NCI-H2196 treated with DMSO at 0.1 percent for 48 hours (cell line): ENCODE results near the gene CHN2.
"Not testable (repeated sequence)": the region's sequence is repeated elsewhere in the genome, so short reads cannot be mapped to it uniquely, and the experiment has no call there.

Experiments
- DNase-seq: peaks from one replicate; lab custom pipeline; 2025; ENCODE audit not compliant: unreplicated experiment; lab: John Stamatoyannopoulos, UW

Gene CHN2

DNA sequence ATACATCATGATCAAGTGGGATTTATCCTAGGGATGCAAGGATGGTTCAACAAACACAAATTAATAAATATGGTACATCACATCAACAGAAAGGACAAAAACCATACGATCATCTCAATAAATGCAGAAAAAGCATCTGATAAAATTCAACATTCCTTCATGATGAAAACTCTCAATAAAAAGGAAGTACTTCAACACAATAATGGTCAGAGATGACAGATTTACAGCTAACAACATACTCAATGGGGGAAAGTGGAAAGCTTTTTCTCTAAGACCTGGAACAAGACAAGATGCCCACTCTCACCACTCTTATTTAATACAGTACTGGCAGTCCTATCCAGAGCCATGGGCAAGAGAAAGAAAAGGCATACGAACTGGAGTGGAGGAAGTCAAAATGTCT, 329.2 kb downstream of the CHN2 start:
- DNase-seq: no peak

DNA sequence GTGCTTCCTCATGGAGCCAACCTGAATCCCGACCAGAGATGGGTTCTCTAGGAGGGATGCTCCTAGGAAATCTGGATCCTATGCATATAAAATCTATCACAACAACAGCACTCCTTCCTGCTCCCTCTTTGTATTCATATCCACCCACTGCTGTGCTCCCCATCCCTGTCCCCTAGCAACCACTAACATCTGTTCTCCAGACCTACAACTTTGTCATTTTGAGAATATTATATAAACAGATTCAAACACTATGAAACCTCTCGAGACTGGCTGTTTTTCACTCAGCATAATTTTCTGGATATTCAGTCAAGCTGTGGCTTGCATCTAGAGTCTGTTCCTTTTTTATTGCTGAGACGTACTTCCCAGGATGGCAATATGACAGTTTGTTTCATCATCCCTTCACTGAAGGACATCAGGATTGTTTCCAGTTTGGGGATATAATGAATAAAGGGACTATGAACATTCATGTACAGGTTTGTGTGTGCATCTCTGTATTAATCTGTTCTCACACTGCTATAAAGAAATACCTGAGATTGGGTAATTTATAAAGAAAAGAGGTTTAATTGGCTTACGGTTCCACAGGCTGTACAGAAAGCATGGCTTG, 333.0 kb downstream of the CHN2 start:
- DNase-seq: no peak

DNA sequence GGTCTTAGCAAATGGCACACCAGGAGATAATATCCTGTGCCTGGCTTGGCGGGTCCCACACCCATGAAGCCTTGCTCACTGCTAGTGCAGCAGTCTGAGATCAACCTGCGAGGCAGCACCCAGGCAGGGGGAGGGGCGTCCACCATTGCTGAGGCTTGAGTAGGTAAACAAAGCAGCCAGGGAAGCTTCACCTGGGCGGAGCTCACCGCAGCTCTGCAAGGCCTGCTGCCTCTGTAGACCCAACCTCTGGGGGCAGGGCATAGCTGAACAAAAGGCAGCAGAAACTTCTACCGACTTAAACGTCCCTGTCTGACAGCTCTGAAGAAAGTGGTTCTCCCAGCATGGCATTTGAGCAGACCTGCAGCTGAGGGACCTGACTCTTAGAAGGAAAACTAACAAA, 334.0 kb downstream of the CHN2 start:
- not testable (repeated sequence) for DNase-seq
